Activated T-cell treated with anti-CD3 and anti-CD28 coated beads for 48 hours (primary cell): ENCODE results near the gene ERGIC2.

ENCODE experiments used
- DNase-seq: peaks from one replicate; pipeline ENCODE4 v3.0.0-alpha.2; 2020; ENCODE audit warnings: low read depth

Gene ERGIC2

GRCh38 chr12:29374913-29375312 is 6.1 kb downstream of the ERGIC2 start:
- DNase-seq: no peak

GRCh38 chr12:29374012-29374411 is 7.0 kb downstream of the ERGIC2 start:
- DNase-seq: no peak

DNA sequence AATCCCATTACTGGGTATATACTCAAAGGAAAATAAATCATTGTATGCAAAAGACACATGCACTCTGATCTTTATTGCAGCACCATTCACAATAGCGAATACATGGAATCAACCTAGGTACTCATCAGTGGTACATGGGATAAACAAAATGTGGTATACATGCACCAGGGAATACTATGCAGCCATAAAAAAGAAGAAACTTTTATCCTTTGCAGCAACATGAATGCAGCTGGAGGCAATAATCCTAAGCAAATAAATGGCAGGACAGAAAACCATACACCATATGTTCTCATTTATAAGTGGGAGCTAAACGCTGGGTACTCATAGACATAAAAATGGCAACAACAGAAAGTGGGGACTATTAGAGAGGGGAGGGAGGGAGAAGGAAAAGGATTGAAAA is 15.9 kb downstream of the ERGIC2 start:
- no peak for DNase-seq

- no peak for DNase-seq
Observed at GRCh38 chr12:29354954-29355353, 26.0 kb downstream of the ERGIC2 start.

GRCh38 chr12:29350080-29350479 is 30.9 kb downstream of the ERGIC2 start:
- no peak for DNase-seq

- no peak for DNase-seq
Observed at GRCh38 chr12:29346769-29347421, 34.1 kb downstream of the ERGIC2 start.

DNA sequence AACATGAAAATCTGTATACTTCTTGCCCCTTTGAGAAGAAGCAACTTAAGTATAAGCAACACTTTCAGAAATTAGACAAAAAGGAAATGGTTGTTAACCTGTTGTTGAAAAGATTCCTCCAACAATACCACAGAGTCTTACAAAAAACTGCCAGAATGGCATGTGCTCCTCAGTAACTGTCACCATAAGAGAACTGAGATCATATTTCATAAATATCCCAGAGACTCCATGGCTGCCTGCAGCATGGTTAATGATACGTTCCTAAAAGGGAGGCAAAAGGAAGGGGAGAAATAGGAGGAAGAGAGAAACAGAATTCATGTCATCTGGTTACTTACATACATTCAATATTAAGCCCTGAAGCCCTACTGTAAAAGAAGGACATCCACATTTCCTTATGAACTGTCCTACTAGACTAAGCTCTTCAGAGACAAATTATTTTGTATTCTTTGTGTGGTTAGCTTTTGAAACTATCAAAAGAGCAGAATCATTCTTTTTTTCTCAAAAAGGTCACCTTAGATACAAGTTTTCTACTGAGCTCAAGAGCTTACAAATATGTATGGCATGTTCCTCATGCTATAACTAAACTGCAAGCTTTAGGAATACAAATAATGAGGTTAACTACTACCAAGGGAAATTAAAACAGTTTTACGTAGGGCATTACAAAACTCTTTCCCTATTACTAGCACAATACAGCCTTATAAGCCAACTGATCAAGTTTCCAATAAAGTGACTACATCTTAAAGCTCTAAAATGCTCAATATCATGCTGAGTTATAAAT is 37.8 kb downstream of the ERGIC2 start:
- DNase-seq: no peak

GRCh38 chr12:29337325-29337724 is 43.6 kb downstream of the ERGIC2 start:
- no peak for DNase-seq

- no peak for DNase-seq
Observed at GRCh38 chr12:29334937-29335336, 46.0 kb downstream of the ERGIC2 start.

DNA sequence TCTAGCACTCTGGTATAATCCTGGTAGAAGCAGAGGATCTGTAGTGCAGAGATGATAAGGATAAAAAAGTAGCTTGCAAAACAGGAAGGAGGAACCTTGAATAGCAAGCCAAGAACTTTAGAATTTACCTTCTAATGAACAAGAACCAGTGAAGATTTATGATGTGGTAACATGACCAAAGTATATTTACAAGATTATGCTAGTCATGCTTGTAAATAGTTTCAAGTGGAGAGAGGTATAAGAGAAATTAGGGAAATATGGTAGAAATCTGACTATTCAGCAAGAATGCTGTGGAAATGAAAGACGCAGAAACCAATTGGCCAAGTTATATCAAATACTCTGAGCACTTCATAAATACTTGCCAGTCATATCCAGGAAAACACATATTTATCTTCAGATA is 47.8 kb downstream of the ERGIC2 start:
- DNase-seq: no peak

- no peak for DNase-seq
Observed at GRCh38 chr12:29329411-29329810, 51.6 kb downstream of the ERGIC2 start.

DNA sequence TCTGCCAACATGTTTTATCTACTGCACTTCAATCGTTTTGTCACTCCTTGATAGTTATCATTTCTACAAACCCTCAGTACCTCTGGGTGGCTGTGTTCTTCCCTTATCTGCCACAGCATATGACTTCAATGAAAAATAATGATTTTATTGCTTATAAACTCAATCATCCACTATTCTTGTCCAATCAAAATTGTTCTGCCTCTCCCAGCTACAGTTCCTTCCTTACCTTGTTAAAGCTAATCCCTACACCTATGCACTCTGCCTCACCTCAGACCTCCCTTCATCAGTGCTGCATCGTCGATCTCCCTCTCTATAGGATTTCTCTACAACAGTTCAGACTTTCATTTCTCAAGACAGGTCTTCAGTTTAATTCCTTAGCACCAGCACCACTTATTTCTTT is 58.8 kb downstream of the ERGIC2 start:
- DNase-seq: no peak

- no peak for DNase-seq
Observed at GRCh38 chr12:29320295-29321085, 60.5 kb downstream of the ERGIC2 start.

- peak; percentile 4 for DNase-seq
Observed at GRCh38 chr12:29317556-29318363, 63.2 kb downstream of the ERGIC2 start.

- DNase-seq: no peak
Observed at GRCh38 chr12:29316752-29317151, 64.2 kb downstream of the ERGIC2 start.

GRCh38 chr12:29314416-29314815 is 66.6 kb downstream of the ERGIC2 start:
- DNase-seq: no peak

- DNase-seq: no peak
Observed at GRCh38 chr12:29310899-29311298, 70.1 kb downstream of the ERGIC2 start.

DNA sequence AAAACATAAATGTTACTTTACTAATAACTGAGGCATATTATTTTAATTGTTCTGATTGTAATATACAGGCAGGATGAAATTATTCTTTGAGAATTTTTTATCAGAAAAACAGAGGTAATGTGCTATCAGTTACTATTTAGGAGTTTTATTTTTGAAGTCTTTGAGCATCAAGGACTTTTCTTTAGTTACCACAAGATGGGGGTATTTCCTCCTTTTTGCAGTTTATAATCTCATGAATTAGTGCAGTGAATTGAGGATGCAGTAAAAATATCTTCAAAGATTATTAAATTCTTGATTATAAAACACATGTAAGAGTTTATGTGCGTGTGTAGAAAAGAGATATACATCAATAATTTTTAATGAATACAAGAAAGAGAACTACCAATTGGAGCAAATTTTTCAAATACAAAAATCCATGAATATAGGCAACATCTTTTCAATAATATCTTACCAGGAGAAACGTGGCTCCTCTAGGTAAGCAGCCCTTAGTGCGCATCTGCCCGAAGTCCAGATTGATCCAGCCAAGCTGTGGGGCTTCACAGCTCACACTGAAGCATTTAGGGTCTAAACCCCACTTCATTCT is 71.6 kb downstream of the ERGIC2 start:
- no peak for DNase-seq

- no peak for DNase-seq
Observed at GRCh38 chr12:29306682-29307081, 74.3 kb downstream of the ERGIC2 start.

DNA sequence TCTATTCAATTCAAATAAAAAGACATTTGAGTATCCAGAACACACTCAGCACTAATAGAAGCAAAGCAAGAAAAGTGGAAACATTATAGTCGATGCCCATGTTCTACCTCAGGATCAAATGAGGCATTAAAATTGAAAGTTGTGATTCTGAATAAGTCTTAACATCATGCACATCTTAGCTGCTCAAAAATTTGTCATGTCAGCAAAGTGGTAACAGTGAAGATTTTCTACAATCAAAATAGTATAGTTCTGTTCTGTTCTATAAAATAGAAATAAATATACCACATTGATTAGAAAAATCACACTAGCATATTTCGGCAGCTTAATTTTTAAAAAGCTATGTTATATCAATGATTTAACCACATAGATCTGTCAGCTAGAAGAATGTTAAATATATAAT is 74.7 kb downstream of the ERGIC2 start:
- no peak for DNase-seq

GRCh38 chr12:29304388-29304787 is 76.6 kb downstream of the ERGIC2 start:
- no peak for DNase-seq

DNA sequence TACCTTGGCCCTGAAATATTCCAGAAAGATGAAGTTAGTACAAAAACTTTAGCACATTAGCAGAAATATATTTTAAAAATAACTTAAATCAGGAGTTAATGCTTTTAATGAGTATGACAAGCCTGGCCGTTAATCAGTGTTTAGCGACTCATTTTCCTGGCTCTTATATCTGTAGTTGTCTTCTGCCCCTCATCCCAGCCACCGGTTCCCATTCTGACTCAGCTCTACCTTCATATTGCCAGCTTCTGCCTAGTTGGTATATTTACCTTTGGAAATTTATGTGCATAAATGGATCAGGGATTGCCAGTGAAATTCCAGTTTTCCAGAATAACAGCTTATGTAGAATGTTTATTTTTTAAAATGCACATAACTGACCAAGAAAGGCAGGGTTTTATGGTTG is 79.9 kb downstream of the ERGIC2 start:
- no peak for DNase-seq
